Rectal smooth muscle tissue (tissue), 1 donor: ENCODE measurements around the gene SLC7A5.
"Not testable (repeated sequence)": the region's sequence is repeated elsewhere in the genome, so short reads cannot be mapped to it uniquely, and the experiment has no call there.

Experiments used
- H3K27ac ChIP-seq: one replicate; pipeline ENCODE4 v1.7.0; 2013; ENCODE audit warnings: low read depth, low read length, inconsistent platforms
- H3K27me3 ChIP-seq: one replicate; pipeline ENCODE4 v1.7.0; 2013; ENCODE audit warnings: low read length; ENCODE audit not compliant: control insufficient read depth, insufficient read depth
- H3K36me3 ChIP-seq: one replicate; pipeline ENCODE4 v1.7.0; 2013; ENCODE audit warnings: low read length; ENCODE audit not compliant: control insufficient read depth, insufficient read depth
- H3K4me1 ChIP-seq: one replicate; pipeline ENCODE4 v1.7.0; 2013; ENCODE audit warnings: low read length; ENCODE audit not compliant: control insufficient read depth, insufficient read depth
- H3K4me3 ChIP-seq: one replicate; pipeline ENCODE4 v1.7.0; 2013; ENCODE audit warnings: low read length
- H3K9ac ChIP-seq: one replicate; pipeline ENCODE4 v1.7.0; 2013; ENCODE audit warnings: low read length

The SLC7A5 gene

DNA sequence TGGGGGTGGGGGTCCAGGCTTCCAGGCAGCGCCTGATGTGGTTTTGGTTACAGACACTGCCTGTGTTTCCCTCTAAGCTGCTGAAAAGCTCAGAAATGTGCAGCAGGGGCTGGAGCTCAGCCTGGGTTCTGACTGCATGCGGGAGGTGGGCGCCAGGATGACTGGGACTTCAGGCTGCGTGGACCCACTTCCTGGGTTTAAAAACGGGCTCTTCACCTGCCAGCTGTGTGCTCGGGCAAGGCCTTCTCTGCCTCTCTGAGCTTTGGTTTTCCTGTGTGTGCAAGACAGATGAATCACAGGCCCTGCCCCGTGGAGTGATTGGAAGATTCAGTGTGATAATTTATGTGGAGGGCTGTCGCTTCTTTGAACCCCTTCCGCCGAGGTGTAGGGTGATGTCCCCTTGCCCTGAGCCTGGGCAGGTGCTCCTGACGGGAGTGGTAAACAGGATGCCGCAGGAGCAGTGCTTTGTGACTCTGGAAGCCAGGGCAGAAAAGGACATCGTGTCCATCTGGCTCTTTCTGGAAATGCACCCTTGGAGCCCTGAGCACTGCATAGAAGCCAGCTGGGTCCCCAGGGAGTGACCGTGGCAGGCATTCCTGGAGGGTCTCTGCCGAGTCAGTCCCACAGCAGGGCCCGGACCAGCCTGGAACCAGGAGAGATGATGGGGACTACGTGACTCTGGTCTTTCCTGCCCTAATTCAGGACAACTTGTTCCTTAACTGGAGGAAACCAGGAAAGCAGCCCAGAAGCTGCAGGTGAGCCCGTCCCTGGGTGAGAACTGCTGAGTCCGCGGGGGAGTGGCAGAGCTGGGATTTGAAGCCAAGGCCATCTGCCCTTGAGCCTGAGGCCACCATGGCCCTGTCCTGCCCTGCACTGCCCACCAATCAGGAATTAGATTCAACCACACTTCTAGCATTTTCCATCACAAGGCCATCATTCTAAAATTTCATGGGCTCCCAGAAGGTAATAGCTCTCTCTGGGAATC is 28.5 kb upstream of the SLC7A5 start:
- H3K27me3 ChIP-seq, result no peaks in the 10 kb centered on the region
- no peak overlapping the region for H3K4me3 ChIP-seq
- H3K9ac ChIP-seq, result no peak overlapping the region
- H3K36me3 ChIP-seq, result no peaks in the 10 kb centered on the region
- H3K27ac ChIP-seq, result no peak overlapping the region
- H3K4me1 ChIP-seq, result no peaks in the 10 kb centered on the region

DNA sequence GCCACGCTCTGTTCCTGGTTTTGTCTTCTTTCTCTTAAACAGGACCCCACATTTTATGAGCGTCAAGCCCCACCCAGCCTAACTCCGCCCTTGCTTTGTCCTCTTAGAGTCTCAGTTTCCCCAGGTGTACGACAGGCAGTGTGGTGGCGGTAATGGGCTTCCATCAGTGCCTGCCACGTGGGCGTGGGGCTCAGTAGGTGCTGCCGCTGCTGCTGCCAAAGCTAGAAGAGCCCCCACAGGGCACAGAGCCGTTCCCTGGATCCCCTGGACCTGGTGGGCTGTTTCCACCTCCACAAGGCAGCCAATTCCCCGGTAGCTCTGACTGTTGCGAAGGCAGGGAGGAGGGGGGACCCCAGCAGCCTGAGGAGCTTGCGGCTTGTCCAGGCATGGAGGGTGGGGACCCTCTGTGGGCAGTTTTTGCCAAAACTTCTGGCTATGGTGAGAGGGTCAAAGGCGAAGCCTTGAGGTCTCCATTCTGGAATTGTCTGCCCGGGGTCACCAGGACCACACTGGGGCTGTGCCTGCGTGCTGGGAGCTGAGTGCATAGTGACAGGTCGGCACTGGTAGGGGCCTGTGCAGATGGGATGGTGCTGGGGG is 27.7 kb upstream of the SLC7A5 start:
- H3K27ac ChIP-seq, H3K4me3 ChIP-seq, H3K27me3 ChIP-seq, H3K36me3 ChIP-seq, H3K9ac ChIP-seq, H3K4me1 ChIP-seq: not testable (repeated sequence)

GRCh38 chr16:87896176-87896890 is 27.0 kb upstream of the SLC7A5 start:
- H3K36me3 ChIP-seq, H3K4me3 ChIP-seq, H3K4me1 ChIP-seq, H3K27me3 ChIP-seq, H3K9ac ChIP-seq, H3K27ac ChIP-seq: not testable (repeated sequence)

GRCh38 chr16:87895641-87896141 is 26.4 kb upstream of the SLC7A5 start:
- no peaks in the 10 kb centered on the region for H3K27me3 ChIP-seq
- H3K36me3 ChIP-seq, result no peaks in the 10 kb centered on the region
- no peak overlapping the region for H3K9ac ChIP-seq
- H3K4me3 ChIP-seq, result no peak overlapping the region
- no peak overlapping the region for H3K27ac ChIP-seq
- H3K4me1 ChIP-seq, result no peaks in the 10 kb centered on the region

- not testable (repeated sequence) for H3K27ac ChIP-seq
These were observed 24.7 kb upstream of the SLC7A5 start for GRCh38 chr16:87894005-87894404.

DNA sequence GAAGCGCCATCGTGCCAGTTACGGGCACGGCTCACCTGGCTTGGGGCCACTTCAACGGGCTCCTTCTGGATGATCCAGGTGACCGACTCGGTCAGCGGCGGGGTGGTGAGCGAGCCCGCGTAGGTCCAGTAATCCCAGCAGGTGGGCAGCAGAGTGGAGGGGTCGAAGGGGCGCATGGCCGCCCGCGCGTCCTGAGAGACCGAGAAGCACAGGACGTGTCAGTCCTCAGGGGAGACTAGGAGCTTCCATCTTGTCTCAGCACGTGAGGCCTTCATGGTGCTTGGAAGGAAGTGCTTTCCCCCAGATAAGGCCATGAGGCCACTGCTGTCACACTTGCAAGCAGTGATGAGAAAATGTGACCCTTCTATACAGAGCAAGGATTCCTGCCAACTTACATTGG is 22.5 kb upstream of the SLC7A5 start:
- H3K36me3 ChIP-seq, result no peaks in the 10 kb centered on the region
- no peaks in the 10 kb centered on the region for H3K4me1 ChIP-seq
- no peak overlapping the region for H3K4me3 ChIP-seq
- H3K27me3 ChIP-seq, result no peaks in the 10 kb centered on the region
- H3K9ac ChIP-seq, result no peak overlapping the region
- no peak overlapping the region for H3K27ac ChIP-seq

More at GRCh38 chr16:87894005-87894404, 24.7 kb upstream of the SLC7A5 start:
- H3K36me3 ChIP-seq, H3K4me3 ChIP-seq, H3K9ac ChIP-seq, H3K4me1 ChIP-seq, H3K27me3 ChIP-seq: not testable (repeated sequence)

DNA sequence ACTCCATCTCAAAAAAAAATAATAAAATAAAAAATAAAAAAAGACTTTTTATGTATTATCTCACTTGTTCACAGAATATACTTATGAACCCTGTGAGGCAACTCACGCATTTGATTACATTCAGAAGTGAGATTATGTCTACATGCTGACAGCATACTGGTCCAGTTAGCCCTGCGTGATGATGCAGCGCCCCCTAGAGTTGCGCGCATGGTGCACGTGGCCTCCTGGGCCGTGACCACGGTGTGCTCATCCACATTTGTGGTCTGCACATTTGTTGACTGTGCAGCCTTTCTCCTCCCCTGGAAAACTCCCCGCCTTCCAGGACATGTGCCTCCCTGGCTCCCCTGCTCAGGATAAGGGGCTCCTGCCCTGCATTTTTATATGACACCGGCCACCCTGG is 20.5 kb upstream of the SLC7A5 start:
- H3K4me1 ChIP-seq, H3K9ac ChIP-seq, H3K4me3 ChIP-seq, H3K36me3 ChIP-seq, H3K27me3 ChIP-seq, H3K27ac ChIP-seq: not testable (repeated sequence)

DNA sequence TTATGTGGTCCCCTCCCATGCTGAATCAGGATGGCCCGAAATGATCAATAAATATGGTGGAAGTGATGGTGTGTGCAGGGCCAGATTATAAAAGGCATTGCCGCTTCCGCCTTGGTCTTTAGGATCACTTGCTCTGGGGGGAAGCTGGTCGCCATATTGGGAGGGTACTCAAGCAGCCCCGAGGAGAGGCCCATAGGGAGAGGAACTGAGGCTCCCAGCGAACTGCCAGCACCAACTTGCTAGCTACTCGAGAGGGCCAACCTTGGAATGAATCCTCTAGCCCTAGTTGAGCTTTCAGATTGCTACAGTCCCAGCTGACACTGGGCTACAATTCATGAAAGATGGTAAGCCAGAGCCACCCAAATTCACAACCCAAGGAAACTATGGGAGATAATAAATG is 19.0 kb upstream of the SLC7A5 start:
- H3K27ac ChIP-seq, H3K27me3 ChIP-seq, H3K36me3 ChIP-seq, H3K4me1 ChIP-seq, H3K9ac ChIP-seq, H3K4me3 ChIP-seq: not testable (repeated sequence)

- H3K9ac ChIP-seq, H3K27me3 ChIP-seq, H3K27ac ChIP-seq, H3K4me3 ChIP-seq, H3K4me1 ChIP-seq, H3K36me3 ChIP-seq: not testable (repeated sequence)
These were observed 18.6 kb upstream of the SLC7A5 start for GRCh38 chr16:87887931-87888330.

DNA sequence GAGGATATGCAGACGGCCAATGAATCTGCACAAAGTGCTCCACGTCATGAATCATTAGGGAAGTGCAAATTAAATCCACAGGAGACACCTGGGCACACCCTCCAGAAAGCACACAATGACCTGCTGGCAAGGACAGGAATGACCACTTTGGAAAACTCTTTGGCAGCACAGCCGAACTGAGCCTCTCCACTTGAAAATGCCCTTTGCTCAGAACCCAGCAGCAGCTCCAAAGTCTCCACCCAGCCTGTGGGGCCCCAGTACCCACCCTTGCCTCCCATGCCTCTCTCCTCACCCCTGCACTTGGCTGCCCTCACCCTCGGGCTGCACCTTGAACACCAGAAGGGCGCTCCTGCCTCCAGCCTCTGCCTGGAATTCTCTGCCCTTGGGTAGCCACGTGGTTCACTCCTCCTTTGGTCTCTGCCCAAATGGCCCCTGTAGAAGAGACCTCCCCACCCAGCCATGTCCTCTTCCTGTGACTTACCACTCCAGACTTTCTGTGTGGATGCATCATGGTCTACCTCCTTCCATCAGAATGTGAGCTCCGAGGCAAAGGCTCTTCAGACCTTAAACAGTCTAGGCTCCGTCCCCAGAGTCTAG is 16.2 kb upstream of the SLC7A5 start:
- not testable (repeated sequence) for H3K27ac ChIP-seq, H3K4me3 ChIP-seq, H3K27me3 ChIP-seq, H3K9ac ChIP-seq, H3K36me3 ChIP-seq, H3K4me1 ChIP-seq

- Histone ChIP-seq H3K27ac (no peak overlapping the region), H3K4me3 (no peak overlapping the region), H3K4me1 (no peaks in the 10 kb centered on the region), H3K9ac (no peak overlapping the region), H3K27me3 (no peaks in the 10 kb centered on the region), H3K36me3 (no peaks in the 10 kb centered on the region)
These were observed 13.2 kb upstream of the SLC7A5 start for GRCh38 chr16:87882436-87883019.
